ENCODE measurements around the gene AUTS2. TPM values are rescaled to one million over a fixed set of nuclear protein-coding genes. Genes with fewer than 3 reads are reported as not detected.

The AUTS2 gene
- total and polyA plus RNA-seq, 4 experiments from 2014 or later = 3.4 to 35.2 (median 25.5) TPM

GRCh38 chr7:69903410-69903809 lies 305.1 kb downstream of the AUTS2 start:
- no peaks in the 10 kb centered on the region for H3K4me1 ChIP-seq (ENCODE audit: insufficient read depth, low read length)
- H3K9me3 ChIP-seq (ENCODE audit: control insufficient read depth in 1 of 2, low read length in 2 of 2) = no peaks in the 10 kb centered on the region
- H3K9me3 Mint-ChIP-seq = no peaks in the 10 kb centered on the region
- H3K27ac ChIP-seq (ENCODE audit: low read depth, low read length) = no peak overlapping the region
- intact Hi-C loops (cut with micrococcal nuclease) = no loop called here
- H3K27ac Mint-ChIP-seq = no peak overlapping the region
- no peak overlapping the region for H3K4me3 Mint-ChIP-seq
- H3K4me1 Mint-ChIP-seq = no peaks in the 10 kb centered on the region
- H3K27me3 Mint-ChIP-seq = no peaks in the 10 kb centered on the region
- H3K27me3 ChIP-seq (ENCODE audit: insufficient read depth, low read length) = no peaks in the 10 kb centered on the region
- POLR2A ChIA-PET (ENCODE audit: partially characterized antibody) = no interaction called here
- no peaks in the 10 kb centered on the region for H3K36me3 Mint-ChIP-seq
- CTCF ChIA-PET (ENCODE audit: partially characterized antibody) = no interaction called here
- H3K4me3 ChIP-seq (ENCODE audit: low read length in 2 of 2) = no peak overlapping the region
- no peak for DNase-seq
- no peaks in the 10 kb centered on the region for H3K36me3 ChIP-seq (ENCODE audit: insufficient read depth, low read length)

GRCh38 chr7:69906283-69906995 lies 308.2 kb downstream of the AUTS2 start:
- H3K4me3 ChIP-seq (ENCODE audit: low read length in 2 of 2) = no peak overlapping the region
- no peaks in the 10 kb centered on the region for H3K36me3 ChIP-seq (ENCODE audit: insufficient read depth, low read length)
- Mint-ChIP-seq H3K27me3 (peaks cover 0 to 1% of the 10 kb centered on the region in 2 donors), H3K27ac (no peak overlapping the region), H3K4me1 (no peaks in the 10 kb centered on the region), H3K9me3 (peaks cover 0 to 6% (median under 1%) of the 10 kb centered on the region in 8 donors), H3K36me3 (no peaks in the 10 kb centered on the region), H3K4me3 (no peak overlapping the region)
- POLR2A ChIA-PET (ENCODE audit: partially characterized antibody) = no interaction called here
- no peaks in the 10 kb centered on the region for H3K27me3 ChIP-seq (ENCODE audit: insufficient read depth, low read length)
- no peak for DNase-seq
- CTCF ChIA-PET (ENCODE audit: partially characterized antibody) = no interaction called here
- H3K4me1 ChIP-seq (ENCODE audit: insufficient read depth, low read length) = no peaks in the 10 kb centered on the region
- intact Hi-C loops (cut with micrococcal nuclease) = no loop called here
- H3K9me3 ChIP-seq (ENCODE audit: control insufficient read depth in 1 of 2, low read length in 2 of 2) = no peaks in the 10 kb centered on the region
- H3K27ac ChIP-seq (ENCODE audit: low read depth, low read length) = no peak overlapping the region

GRCh38 chr7:69907720-69908119 lies 309.4 kb downstream of the AUTS2 start:
- H3K4me1 Mint-ChIP-seq = no peaks in the 10 kb centered on the region
- Histone ChIP-seq H3K4me3 (ENCODE audit: low read length in 2 of 2) (no peak overlapping the region), H3K36me3 (ENCODE audit: insufficient read depth, low read length) (no peaks in the 10 kb centered on the region), H3K27ac (ENCODE audit: low read depth, low read length) (no peak overlapping the region), H3K9me3 (ENCODE audit: control insufficient read depth in 1 of 2, low read length in 2 of 2) (no peaks in the 10 kb centered on the region), H3K27me3 (ENCODE audit: insufficient read depth, low read length) (no peaks in the 10 kb centered on the region), H3K4me1 (ENCODE audit: insufficient read depth, low read length) (no peaks in the 10 kb centered on the region)
- no peak overlapping the region for H3K27ac Mint-ChIP-seq
- no peak for DNase-seq
- peaks cover 0 to 1% of the 10 kb centered on the region in 2 donors for H3K27me3 Mint-ChIP-seq
- intact Hi-C loops (cut with micrococcal nuclease) = no loop called here
- H3K36me3 Mint-ChIP-seq = no peaks in the 10 kb centered on the region
- CTCF ChIA-PET (ENCODE audit: partially characterized antibody) = no interaction called here
- POLR2A ChIA-PET (ENCODE audit: partially characterized antibody) = no interaction called here
- H3K4me3 Mint-ChIP-seq = no peak overlapping the region
- peaks cover 0 to 8% (median 3%) of the 10 kb centered on the region in 8 donors for H3K9me3 Mint-ChIP-seq

- Mint-ChIP-seq H3K4me1 (no peaks in the 10 kb centered on the region), H3K4me3 (no peak overlapping the region), H3K27ac (no peak overlapping the region), H3K27me3 (peaks cover 0 to 1% of the 10 kb centered on the region in 2 donors), H3K36me3 (no peaks in the 10 kb centered on the region), H3K9me3 (peaks cover 0 to 8% (median 3%) of the 10 kb centered on the region in 8 donors)
- H3K9me3 ChIP-seq (ENCODE audit: control insufficient read depth in 1 of 2, low read length in 2 of 2) = no peaks in the 10 kb centered on the region
- intact Hi-C loops (cut with micrococcal nuclease) = no loop called here
- no peaks in the 10 kb centered on the region for H3K27me3 ChIP-seq (ENCODE audit: insufficient read depth, low read length)
- H3K27ac ChIP-seq (ENCODE audit: low read depth, low read length) = no peak overlapping the region
- no peak overlapping the region for H3K4me3 ChIP-seq (ENCODE audit: low read length in 2 of 2)
- H3K4me1 ChIP-seq (ENCODE audit: insufficient read depth, low read length) = no peaks in the 10 kb centered on the region
- no peaks in the 10 kb centered on the region for H3K36me3 ChIP-seq (ENCODE audit: insufficient read depth, low read length)
- DNase-seq = no peak
- POLR2A ChIA-PET (ENCODE audit: partially characterized antibody) = no interaction called here
- CTCF ChIA-PET (ENCODE audit: partially characterized antibody) = no interaction called here
These were observed 310.2 kb downstream of the AUTS2 start for GRCh38 chr7:69908454-69908853.

GRCh38 chr7:69910150-69910549 lies 311.9 kb downstream of the AUTS2 start:
- peaks cover 0 to 1% of the 10 kb centered on the region in 2 donors for H3K27me3 Mint-ChIP-seq
- Histone ChIP-seq H3K9me3 (ENCODE audit: control insufficient read depth in 1 of 2, low read length in 2 of 2) (no peaks in the 10 kb centered on the region), H3K27me3 (ENCODE audit: insufficient read depth, low read length) (no peaks in the 10 kb centered on the region), H3K4me3 (ENCODE audit: low read length in 2 of 2) (no peak overlapping the region), H3K36me3 (ENCODE audit: insufficient read depth, low read length) (no peaks in the 10 kb centered on the region), H3K4me1 (ENCODE audit: insufficient read depth, low read length) (no peaks in the 10 kb centered on the region), H3K27ac (ENCODE audit: low read depth, low read length) (no peak overlapping the region)
- no peak for DNase-seq
- POLR2A ChIA-PET (ENCODE audit: partially characterized antibody) = no interaction called here
- no peak overlapping the region for H3K27ac Mint-ChIP-seq
- intact Hi-C loops (cut with micrococcal nuclease) = no loop called here
- peaks cover 0 to 9% (median 4%) of the 10 kb centered on the region in 8 donors for H3K9me3 Mint-ChIP-seq
- H3K36me3 Mint-ChIP-seq = no peaks in the 10 kb centered on the region
- no peak overlapping the region for H3K4me3 Mint-ChIP-seq
- H3K4me1 Mint-ChIP-seq = no peaks in the 10 kb centered on the region
- CTCF ChIA-PET (ENCODE audit: partially characterized antibody) = no interaction called here

- Histone ChIP-seq H3K4me3 (ENCODE audit: low read length in 2 of 2) (no peak overlapping the region), H3K27me3 (ENCODE audit: insufficient read depth, low read length) (no peaks in the 10 kb centered on the region), H3K4me1 (ENCODE audit: insufficient read depth, low read length) (no peaks in the 10 kb centered on the region), H3K27ac (ENCODE audit: low read depth, low read length) (no peak overlapping the region), H3K9me3 (ENCODE audit: control insufficient read depth in 1 of 2, low read length in 2 of 2) (no peaks in the 10 kb centered on the region), H3K36me3 (ENCODE audit: insufficient read depth, low read length) (no peaks in the 10 kb centered on the region)
- intact Hi-C loops (cut with micrococcal nuclease) = no loop called here
- ChIA-PET POLR2A (ENCODE audit: partially characterized antibody) (no interaction called here), CTCF (ENCODE audit: partially characterized antibody) (no interaction called here)
- Mint-ChIP-seq H3K27me3 (peaks cover 0 to 1% of the 10 kb centered on the region in 2 donors), H3K36me3 (no peaks in the 10 kb centered on the region), H3K4me3 (no peak overlapping the region), H3K9me3 (peaks cover 0 to 9% (median 4%) of the 10 kb centered on the region in 8 donors), H3K27ac (no peak overlapping the region), H3K4me1 (no peaks in the 10 kb centered on the region)
- DNase-seq = no peak
These were observed 313.1 kb downstream of the AUTS2 start for GRCh38 chr7:69911337-69911736.

- intact Hi-C loops (cut with micrococcal nuclease) = no loop called here
- no peaks in the 10 kb centered on the region for H3K27me3 ChIP-seq (ENCODE audit: insufficient read depth, low read length)
- H3K27ac Mint-ChIP-seq = no peak overlapping the region
- POLR2A ChIA-PET (ENCODE audit: partially characterized antibody) = no interaction called here
- H3K27me3 Mint-ChIP-seq = peaks cover 0 to 1% of the 10 kb centered on the region in 2 donors
- H3K27ac ChIP-seq (ENCODE audit: low read depth, low read length) = no peak overlapping the region
- no peak overlapping the region for H3K4me3 Mint-ChIP-seq
- H3K9me3 ChIP-seq (ENCODE audit: control insufficient read depth in 1 of 2, low read length in 2 of 2) = no peaks in the 10 kb centered on the region
- CTCF ChIA-PET (ENCODE audit: partially characterized antibody) = no interaction called here
- no peaks in the 10 kb centered on the region for H3K4me1 Mint-ChIP-seq
- H3K4me3 ChIP-seq (ENCODE audit: low read length in 2 of 2) = no peak overlapping the region
- peaks cover 0 to 9% (median 4%) of the 10 kb centered on the region in 8 donors for H3K9me3 Mint-ChIP-seq
- DNase-seq = no peak
- H3K4me1 ChIP-seq (ENCODE audit: insufficient read depth, low read length) = no peaks in the 10 kb centered on the region
- no peaks in the 10 kb centered on the region for H3K36me3 ChIP-seq (ENCODE audit: insufficient read depth, low read length)
- H3K36me3 Mint-ChIP-seq = no peaks in the 10 kb centered on the region
These were observed 313.9 kb downstream of the AUTS2 start for GRCh38 chr7:69912141-69912540.

All from CD4-positive, alpha-beta memory T cell (primary cell).